ENCODE results near the gene FTSJ1. TPM values are rescaled to one million over a fixed set of nuclear protein-coding genes. Genes with fewer than 3 reads are reported as not detected.

FTSJ1 gene
- total and polyA plus RNA-seq, 4 donors, result 13.3 to 21.8 (median 17.0) TPM

GRCh38 chrX:48489296-48489695, 13.3 kb downstream of the FTSJ1 start:
- no peak overlapping the region for H3K4me3 ChIP-seq (ENCODE audit: low read depth in 1 of 3, low read length in 3 of 3)
- no peak for DNase-seq (ENCODE audit: low spot score)
- TF ChIP-seq, protein P1, sequence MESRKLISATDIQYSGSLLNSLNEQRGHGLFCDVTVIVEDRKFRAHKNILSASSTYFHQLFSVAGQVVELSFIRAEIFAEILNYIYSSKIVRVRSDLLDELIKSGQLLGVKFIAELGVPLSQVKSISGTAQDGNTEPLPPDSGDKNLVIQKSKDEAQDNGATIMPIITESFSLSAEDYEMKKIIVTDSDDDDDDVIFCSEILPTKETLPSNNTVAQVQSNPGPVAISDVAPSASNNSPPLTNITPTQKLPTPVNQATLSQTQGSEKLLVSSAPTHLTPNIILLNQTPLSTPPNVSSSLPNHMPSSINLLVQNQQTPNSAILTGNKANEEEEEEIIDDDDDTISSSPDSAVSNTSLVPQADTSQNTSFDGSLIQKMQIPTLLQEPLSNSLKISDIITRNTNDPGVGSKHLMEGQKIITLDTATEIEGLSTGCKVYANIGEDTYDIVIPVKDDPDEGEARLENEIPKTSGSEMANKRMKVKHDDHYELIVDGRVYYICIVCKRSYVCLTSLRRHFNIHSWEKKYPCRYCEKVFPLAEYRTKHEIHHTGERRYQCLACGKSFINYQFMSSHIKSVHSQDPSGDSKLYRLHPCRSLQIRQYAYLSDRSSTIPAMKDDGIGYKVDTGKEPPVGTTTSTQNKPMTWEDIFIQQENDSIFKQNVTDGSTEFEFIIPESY (IDR thresholded peaks at IDR 0.05), result no peak
- TF ChIP-seq TAF1 (conservative IDR thresholded peaks at IDR 0.05), result no peak
- no peak for TF ChIP-seq EGR1 (IDR thresholded peaks at IDR 0.05; ENCODE audit: low read depth in 2 of 2)
- no peak for TF ChIP-seq JUND (IDR thresholded peaks at IDR 0.05)
- TF ChIP-seq, protein P2, sequence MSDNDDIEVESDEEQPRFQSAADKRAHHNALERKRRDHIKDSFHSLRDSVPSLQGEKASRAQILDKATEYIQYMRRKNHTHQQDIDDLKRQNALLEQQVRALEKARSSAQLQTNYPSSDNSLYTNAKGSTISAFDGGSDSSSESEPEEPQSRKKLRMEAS (IDR thresholded peaks at IDR 0.05), result no peak
- no peak for TF ChIP-seq YY1 (IDR thresholded peaks at IDR 0.05)
- TF ChIP-seq NR2F2 (IDR thresholded peaks at IDR 0.05), result no peak
- TF ChIP-seq HNF4G (IDR thresholded peaks at IDR 0.05), result no peak
- no peak for TF ChIP-seq GABPA (IDR thresholded peaks at IDR 0.05 in 1 of 2, conservative IDR thresholded peaks at IDR 0.05 in 1 of 2)
- TF ChIP-seq FOXA1 (IDR thresholded peaks at IDR 0.05), result no peak
- TF ChIP-seq, protein P3, sequence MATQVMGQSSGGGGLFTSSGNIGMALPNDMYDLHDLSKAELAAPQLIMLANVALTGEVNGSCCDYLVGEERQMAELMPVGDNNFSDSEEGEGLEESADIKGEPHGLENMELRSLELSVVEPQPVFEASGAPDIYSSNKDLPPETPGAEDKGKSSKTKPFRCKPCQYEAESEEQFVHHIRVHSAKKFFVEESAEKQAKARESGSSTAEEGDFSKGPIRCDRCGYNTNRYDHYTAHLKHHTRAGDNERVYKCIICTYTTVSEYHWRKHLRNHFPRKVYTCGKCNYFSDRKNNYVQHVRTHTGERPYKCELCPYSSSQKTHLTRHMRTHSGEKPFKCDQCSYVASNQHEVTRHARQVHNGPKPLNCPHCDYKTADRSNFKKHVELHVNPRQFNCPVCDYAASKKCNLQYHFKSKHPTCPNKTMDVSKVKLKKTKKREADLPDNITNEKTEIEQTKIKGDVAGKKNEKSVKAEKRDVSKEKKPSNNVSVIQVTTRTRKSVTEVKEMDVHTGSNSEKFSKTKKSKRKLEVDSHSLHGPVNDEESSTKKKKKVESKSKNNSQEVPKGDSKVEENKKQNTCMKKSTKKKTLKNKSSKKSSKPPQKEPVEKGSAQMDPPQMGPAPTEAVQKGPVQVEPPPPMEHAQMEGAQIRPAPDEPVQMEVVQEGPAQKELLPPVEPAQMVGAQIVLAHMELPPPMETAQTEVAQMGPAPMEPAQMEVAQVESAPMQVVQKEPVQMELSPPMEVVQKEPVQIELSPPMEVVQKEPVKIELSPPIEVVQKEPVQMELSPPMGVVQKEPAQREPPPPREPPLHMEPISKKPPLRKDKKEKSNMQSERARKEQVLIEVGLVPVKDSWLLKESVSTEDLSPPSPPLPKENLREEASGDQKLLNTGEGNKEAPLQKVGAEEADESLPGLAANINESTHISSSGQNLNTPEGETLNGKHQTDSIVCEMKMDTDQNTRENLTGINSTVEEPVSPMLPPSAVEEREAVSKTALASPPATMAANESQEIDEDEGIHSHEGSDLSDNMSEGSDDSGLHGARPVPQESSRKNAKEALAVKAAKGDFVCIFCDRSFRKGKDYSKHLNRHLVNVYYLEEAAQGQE (IDR thresholded peaks at IDR 0.05), result no peak
- no peak for TF ChIP-seq ATF3 (IDR thresholded peaks at IDR 0.05)
- TF ChIP-seq RXRA (IDR thresholded peaks at IDR 0.05), result no peak
- no peak for TF ChIP-seq CTCF (IDR thresholded peaks at IDR 0.05; ENCODE audit: low read depth, low read length, missing input control)
- no peak for TF ChIP-seq SP1 (IDR thresholded peaks at IDR 0.05)
- 85% methylated on average over 9 of the region's 9 CpGs for WGBS
- no peak overlapping the region for H3K27ac ChIP-seq (ENCODE audit: low read depth in 1 of 2, low read length in 2 of 2)
- no peaks in the 10 kb centered on the region for H3K4me1 ChIP-seq (ENCODE audit: control insufficient read depth in 4 of 4, insufficient read depth in 4 of 4, low read length in 3 of 4)
- H3K36me3 ChIP-seq (ENCODE audit: control insufficient read depth in 4 of 4, insufficient read depth in 3 of 4, low read depth in 1 of 4, low read length in 3 of 4), result peaks cover 0 to 3% (median 2%) of the 10 kb centered on the region in 4 donors
- H3K9ac ChIP-seq (ENCODE audit: low read depth in 1 of 2, low read length in 2 of 2), result no peak overlapping the region
- no peaks in the 10 kb centered on the region for H3K9me3 ChIP-seq (ENCODE audit: control insufficient read depth in 4 of 4, low read length in 3 of 4)
- H3K27me3 ChIP-seq (ENCODE audit: control insufficient read depth in 4 of 4, insufficient read depth in 4 of 4, low read length in 3 of 4), result peaks cover 0 to 2% (median 0%) of the 10 kb centered on the region in 4 donors

DNA sequence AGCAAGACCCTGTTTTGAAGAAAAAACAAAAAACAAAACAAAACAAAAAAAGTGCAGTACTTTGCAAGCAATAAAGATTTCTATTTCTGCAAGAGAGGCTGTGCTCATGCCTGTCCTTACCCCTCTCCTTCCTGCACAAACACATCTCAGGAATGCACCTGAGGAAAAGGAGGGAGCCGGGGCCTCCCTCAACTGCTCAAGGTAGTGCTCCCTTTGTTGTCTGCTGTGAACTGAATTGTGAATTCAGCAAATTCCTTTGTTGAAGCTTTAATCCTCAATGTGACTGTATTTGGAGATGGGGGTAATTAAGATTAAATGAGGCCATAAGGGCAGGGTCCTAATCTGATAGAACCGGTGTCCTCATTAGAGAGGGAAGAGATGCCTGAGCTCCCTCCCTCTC, 13.9 kb downstream of the FTSJ1 start:
- Histone ChIP-seq H3K36me3 (ENCODE audit: control insufficient read depth in 4 of 4, insufficient read depth in 3 of 4, low read depth in 1 of 4, low read length in 3 of 4) (peaks cover 0 to 2% (median 0%) of the 10 kb centered on the region in 4 donors), H3K27me3 (ENCODE audit: control insufficient read depth in 4 of 4, insufficient read depth in 4 of 4, low read length in 3 of 4) (peaks cover 0 to 2% (median 0%) of the 10 kb centered on the region in 4 donors), H3K9me3 (ENCODE audit: control insufficient read depth in 4 of 4, low read length in 3 of 4) (no peaks in the 10 kb centered on the region), H3K4me1 (ENCODE audit: control insufficient read depth in 4 of 4, insufficient read depth in 4 of 4, low read length in 3 of 4) (no peaks in the 10 kb centered on the region), H3K4me3 (ENCODE audit: low read depth in 1 of 3, low read length in 3 of 3) (no peak overlapping the region), H3K9ac (ENCODE audit: low read depth in 1 of 2, low read length in 2 of 2) (no peak overlapping the region), H3K27ac (ENCODE audit: low read depth in 1 of 2, low read length in 2 of 2) (no peak overlapping the region)
- no peak for TF ChIP-seq FOXA1 (IDR thresholded peaks at IDR 0.05)
- WGBS, result 73% methylated on average over 2 of the region's 2 CpGs
- no peak for DNase-seq (ENCODE audit: low spot score)

Measured in liver (tissue), 9 donors.